UCSD-AML1 (cell line): Measurements from ENCODE around the gene NFKB1.

Source experiments
- DNase-seq: peaks from one replicate; lab custom pipeline; 2025; ENCODE audit not compliant: unreplicated experiment; lab: John Stamatoyannopoulos, UW

The NFKB1 gene

DNA sequence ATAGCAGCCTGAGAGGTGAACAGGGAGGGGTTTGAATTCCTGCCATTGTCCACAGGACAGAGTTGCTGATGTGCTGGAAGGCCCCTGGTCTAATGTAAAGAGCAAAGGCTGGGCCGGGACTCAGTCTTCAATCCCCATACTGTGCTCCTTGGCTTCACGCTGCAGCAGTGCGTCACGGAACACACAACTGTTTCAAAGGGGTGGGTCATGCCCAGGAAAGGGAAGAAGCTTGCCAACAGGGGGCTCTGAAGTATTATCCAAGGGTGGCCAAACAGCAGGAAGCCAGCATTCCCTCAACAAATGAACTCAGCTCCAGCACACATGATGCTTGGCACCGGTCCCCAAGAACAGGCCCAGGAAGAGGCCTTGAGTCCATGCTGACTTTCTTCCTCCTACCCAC lies 122.5 kb downstream of the NFKB1 start:
- peak; percentile 26 for DNase-seq

DNA sequence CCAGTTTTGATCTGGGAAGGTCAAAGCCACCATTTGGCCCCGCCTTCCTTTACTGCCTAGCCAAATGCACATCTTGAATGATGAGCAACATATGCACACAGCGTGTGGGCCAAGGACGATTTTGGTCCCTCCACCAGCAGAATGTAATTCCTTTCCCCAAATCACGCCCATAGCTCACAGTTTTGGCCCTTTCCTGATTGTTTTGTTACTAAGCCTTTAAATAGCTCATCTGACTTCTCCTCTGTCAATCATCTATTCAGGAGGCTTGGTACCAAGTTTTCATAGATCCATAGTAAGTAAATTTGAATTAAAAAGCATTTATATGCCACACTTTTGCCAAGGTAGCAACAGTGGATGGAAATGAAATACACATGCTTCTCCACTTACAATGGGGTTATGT lies 123.3 kb downstream of the NFKB1 start:
- DNase-seq: no peak

DNA sequence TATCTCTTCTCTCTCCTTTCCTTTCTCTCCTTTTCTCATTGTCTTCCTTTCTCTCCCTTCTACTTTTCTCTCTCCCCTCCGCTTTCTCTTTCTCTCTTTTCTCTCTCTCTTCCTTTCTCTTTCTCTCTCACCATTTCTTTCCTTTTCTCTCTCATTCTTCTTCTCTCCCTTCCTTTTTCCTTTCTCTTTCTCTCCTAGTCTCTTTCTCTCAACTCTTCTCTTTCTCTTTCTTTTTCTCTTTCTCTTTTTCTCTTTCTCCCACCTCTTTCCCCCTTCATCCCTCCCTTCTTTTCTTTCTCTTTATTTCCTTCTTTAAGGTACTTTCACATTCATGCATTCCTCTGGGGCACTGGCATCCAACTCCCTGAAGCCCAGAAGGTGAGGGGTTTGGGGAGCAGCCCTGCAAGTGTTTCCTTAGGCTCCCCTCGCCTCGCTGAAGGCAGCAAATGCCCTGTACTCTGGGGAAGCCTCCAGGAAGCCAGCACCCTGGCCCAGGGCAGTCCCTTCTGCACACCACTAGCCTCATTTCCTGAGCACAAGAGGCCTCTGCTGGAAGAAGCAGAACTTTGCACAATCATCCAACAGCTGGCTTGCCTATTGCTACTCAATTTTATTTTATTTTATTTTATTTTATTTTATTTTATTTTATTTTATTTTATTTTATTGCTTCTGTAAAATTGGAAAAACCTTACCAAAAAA lies 124.2 kb downstream of the NFKB1 start:
- peak; percentile 61 for DNase-seq

DNA sequence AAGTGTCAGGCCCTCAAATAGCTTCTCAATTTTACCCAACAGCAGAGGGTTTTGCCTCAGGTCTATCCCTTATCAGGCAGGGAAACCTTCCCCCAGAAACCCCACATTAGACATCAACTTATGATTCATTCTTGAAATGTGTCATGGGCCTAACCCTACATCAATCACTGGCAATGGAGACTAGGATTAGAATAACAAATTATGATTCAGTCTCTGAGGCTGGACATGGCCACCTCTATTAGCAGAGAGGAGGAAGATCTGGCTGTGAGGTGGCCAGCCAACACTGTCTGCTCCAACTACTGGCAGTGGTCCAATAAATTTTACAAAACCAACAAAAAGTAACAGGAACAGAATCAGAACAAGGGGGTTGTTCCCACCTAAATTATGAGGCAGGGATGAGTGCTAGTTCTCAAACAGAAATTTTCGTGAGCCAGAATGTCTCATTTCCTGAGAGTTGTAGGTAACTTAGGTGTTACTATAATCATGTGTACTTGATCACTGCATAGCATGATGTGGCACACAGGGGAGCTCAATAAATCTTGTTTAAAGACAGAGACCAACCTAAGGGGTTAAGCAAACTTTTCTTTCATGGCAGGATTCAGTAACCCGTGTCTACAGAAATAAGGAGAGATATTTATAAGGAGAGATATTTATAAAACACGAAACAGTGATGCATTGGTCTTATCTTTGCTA lies 126.8 kb downstream of the NFKB1 start:
- no peak for DNase-seq

DNA sequence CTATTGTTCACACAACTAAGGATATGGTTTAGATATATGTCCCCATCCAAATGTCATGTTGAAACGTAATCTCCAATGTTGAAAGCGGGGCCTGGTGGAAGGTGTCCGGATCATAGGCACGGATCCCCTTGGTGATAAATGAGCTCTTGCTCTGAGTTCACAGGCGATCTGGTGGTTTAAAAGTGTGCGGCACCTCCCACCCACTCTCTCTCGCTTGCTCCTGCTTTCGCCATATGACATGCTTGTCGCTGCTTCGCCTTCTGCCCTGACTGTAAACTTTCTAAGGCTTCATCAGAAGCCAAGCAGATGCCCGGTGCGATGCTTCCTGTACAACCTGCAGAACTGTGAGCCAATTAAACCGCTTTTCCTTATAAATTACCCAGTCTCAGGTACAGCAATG lies 128.5 kb downstream of the NFKB1 start:
- no peak for DNase-seq

DNA sequence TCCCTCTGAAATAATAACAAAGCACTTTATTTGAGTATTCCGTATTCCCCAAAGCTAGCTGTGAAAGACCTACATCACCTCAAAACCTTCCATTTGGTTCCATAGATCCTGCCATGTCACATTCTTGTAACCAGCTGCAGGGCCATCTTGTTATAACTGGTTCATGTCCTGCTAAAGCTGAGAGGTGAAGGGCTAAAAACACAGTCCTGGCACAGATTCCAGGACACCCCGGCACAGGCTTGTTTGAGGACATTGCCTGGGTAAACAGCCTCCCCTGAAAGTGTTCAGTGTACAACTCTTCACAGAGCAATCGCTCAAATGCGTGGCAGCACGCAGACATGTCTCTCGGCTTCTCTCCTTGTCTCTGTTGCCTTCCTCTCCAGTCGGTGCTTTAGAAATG lies 130.5 kb downstream of the NFKB1 start:
- DNase-seq: no peak

DNA sequence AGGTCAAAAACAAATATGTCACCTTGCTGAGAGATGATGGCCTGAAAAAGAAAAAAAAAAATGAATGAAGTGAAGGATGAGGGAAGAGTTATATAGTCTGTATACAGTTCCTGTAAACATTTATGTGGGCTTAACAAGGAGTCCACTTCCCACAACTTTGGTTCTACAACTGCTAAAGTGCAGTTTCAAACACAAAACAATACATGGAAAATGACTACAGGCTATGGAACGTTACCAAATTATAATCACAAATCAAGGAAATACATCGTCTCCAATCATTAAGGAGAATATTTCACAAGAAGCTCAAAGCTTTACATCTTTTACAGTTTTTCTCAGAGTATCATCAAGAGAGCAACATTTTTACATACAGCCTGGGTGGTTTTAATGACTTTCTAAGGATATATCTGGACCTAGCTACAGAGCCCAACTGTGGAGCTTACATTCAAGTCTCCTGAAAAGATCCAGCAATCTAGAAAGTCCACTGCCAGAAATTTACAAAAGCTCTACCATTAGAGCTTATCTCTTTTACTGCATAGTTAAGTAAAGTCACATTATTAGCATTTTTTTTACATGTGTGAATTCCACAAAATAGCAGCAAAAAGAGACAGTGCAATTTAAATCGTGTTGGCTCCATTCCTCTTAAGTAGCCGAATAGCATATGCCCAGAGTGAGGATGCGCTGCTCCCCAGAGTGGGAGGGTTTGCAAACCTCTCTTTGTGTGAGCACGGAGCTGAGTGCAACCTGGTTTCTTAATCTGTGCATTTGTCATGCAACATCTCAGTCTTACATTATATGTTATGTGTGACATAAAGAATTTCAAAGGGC lies 131.3 kb downstream of the NFKB1 start:
- DNase-seq: no peak

DNA sequence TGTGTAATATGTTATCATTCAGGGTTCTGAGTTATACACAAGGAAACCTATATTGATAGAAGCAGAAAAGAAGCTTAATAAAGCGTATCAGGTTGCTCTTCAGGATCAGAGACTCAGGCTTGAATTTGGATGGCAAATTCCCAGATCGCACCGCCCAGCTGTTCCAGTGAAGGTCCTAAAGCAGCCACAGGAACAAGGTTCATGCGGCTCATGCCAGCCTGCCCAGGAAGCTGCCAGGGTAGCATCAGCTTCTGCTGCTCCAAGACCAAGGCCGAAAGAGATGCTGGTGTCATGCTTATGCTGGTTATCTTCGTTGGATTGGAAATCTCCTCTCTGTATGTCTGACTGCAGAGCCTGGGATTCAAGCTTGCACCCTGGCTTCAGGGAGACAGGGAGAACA lies 131.9 kb downstream of the NFKB1 start:
- DNase-seq: no peak

DNA sequence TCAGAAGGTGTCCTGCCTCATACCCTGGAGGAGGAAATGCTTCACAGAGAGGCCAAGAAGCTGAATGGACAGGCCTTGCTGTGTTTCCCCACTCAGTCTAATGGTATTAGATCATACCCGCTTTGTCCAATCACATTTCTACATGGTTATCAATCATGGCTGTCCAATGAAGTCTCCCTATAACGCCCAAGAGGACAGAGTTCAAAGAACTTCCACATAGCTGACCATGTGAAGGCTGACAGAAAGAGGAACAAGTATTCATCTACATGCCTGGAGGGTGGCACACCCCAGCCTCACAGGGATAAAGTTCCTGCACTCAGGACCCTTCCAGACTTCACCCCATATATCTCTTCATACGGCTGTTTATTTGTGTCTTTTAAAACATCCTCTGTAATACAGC lies 136.2 kb downstream of the NFKB1 start:
- DNase-seq: no peak

DNA sequence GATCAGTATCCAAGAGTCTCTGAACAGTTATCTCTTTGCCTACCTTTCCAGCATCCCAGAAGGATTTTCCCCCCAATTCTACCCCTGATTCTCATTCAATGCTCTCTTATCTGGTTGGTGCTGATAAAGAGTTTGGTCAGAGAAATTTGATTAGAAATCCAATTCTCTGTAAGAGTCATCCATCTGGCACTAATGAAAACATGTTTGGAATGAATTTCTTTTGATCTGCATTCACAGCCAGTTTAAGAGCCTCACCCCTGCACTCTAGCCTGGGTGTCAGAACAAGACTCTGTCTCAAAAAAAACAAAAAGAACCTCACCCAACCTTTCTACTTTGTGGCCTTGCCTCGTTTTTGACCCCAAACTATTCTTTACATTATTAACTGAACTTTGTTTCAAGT lies 137.5 kb downstream of the NFKB1 start:
- DNase-seq: no peak

DNA sequence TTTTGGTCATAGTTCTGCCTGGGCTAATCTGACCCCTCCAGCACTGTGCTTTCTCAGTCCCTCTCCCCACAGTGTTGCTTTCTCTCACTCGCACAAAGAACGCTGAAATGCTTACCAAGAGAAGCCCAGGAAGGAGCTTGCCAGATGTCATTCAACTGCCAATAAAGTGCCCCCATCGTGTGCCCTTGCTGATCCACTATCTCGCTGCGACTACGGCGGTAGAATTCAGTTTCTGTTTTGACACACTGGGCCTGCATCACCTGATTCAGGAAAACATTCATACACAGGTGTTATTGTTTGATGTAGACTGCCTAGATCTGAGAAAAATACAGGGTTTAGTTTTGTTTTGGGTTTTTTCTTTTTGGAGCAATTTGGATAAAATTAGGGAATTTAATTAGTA lies 138.4 kb downstream of the NFKB1 start:
- no peak for DNase-seq

DNA sequence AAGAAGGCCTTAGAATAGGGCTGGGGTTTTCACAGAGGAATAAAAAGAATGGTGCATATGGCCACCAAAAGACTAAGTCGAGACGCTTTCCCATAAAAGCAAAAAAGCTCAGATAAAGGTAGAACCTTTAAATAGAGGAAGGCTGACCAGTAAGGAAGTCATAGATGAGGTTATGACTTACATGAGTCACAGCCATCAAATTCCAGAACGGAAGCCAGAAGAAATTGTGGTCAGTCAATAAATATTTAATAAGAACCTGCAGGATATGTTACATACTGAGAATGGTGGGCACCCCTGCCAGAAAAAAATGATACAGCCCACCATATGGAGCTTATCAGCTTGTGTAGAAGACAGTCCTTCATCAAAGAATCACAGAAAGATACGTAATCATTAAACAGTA lies 139.5 kb downstream of the NFKB1 start:
- DNase-seq: no peak

DNA sequence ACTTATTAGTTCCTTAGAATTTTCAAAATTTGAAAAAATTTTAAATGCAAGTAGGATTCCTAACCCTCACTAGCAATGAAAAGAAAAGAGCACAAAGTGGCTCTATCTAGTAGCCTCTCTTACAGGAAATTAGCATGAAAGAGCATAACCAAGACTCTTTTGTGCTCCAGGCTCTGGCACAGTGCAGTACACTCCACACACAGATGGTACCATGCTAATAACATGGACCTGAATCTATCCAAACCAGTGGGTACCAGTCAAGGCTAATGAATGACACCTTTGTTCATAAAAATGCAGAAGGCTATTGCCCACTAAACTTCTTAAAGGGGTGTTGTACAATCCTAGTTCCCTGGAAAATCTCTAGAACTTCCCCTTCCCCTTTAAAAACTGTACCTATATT lies 140.6 kb downstream of the NFKB1 start:
- no peak for DNase-seq

DNA sequence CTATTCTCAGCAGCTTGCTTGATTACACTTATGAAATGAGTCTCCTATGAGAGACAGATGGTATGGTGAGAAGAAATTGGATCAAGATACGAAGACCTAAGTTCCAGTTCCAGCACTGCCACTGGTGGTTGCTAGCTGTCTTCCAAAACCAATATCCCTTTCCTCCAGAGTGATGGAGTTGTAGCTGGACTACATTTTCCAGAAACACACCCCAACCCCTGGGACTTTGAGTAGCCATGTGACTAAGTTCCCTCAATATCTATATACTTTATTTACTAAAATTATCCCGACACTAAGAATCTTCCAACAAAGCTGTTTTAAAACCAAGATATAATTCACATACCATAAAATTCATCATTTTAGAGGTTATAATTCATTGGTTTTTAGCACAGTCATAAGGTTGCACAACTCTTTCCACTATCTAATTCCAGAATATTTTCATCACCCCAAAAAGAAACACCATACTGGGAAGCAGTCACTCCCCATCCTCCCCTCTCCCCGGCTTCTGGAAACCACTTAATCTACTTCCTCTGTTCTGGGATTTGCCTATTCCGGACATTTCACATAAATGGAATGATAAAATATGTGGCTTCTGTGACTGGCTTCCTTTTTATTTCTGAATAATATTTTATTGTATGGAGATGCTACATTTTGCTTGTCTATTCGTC lies 141.6 kb downstream of the NFKB1 start:
- DNase-seq: no peak

DNA sequence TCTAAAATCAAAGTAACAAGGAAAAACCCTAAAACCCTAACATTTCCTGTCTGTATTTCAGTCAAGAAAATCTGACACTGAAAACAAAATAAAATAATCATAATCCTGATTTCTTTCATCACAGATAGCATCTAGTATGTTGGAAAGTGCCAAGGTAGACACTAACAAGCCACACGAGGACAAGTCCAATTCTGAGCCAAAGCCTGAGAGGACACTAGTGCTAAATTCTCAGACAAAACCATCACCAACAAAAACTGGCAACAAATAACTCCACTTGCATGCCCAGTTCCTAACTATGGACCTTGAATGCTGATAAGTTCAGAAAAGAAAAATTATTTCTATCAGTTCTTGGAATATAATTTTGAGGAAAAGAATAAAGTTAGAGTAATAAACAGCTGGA lies 146.0 kb downstream of the NFKB1 start:
- DNase-seq: no peak

DNA sequence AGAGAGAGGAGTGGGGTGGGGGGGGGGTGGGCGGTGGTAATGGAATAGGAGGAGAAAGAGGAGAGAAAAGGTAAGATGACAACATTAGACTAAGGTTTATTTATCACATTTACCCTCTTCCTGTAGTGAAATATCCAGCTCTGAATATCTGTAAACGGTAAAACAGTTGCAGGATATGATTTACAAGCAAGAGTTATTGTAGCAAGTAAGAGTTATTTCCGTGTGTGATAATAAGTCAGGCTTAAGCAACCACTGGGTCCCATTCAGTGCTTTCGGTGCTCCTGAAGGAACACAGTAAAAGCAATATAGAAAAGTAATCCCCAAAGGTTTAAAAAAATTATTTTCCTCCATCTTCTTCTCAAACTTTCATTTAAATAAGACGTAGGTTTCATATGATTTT lies 156.0 kb downstream of the NFKB1 start:
- DNase-seq: no peak

DNA sequence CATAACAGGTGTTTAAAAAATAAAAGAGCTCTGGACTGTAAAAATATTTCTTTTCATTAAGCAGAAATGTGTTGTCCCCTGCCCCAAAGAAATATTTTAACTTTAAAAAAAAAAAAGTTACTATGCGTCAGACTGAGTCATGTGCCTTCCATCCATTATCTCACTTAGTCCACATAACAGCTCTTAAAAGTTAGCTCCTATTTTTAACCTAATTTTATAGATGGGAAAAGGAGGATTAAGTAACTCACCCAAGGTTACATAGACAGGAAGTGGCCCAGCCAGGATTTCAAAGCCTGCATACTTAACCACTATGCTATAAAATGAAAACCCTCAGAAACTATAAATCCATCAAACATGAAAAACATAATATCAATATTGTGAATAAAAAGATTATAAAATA lies 161.9 kb downstream of the NFKB1 start:
- DNase-seq: no peak

DNA sequence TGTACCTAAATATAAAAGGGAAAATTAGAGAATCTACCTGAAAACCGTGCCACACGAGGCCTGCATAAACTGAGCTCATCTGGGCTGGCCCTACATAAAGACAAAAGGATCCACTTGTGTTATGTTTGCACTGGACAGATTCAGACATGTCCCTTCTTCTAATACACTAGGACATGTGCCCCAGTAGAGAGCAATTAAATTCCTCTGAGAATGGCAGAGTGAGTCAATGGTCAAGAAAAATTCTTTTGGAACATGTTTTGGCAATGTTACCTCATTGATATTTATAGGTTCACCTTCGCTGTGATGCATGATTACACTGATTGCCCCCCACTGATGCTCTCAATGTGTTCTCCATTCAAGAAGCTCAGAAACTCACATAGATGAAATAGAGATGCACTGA lies 164.4 kb downstream of the NFKB1 start:
- no peak for DNase-seq
